RWPE2 (cell line): Measurements from ENCODE around the gene AEBP1.

Experiments
- ATAC-seq: fragments of 200-7000 bp; cut with Tn5 transposase; 3 replicates; pipeline ENCODE4 v1.9.1; 2021; ENCODE audit warnings: low read depth
- DNase-seq: peaks from one replicate; pipeline ENCODE4 v3.0.0-alpha.2; 2020; ENCODE audit warnings: low spot score
- H3K27ac ChIP-seq: fragments of 450-650 bp; 2 replicates; pipeline ENCODE4 v1.5.1; 2017; ENCODE audit warnings: mild to moderate bottlenecking; ENCODE audit not compliant: poor library complexity, severe bottlenecking
- H3K27me3 ChIP-seq: fragments of 250-450 bp; sonication (Bioruptor Pico); 2 replicates; pipeline ENCODE4 v1.5.1; 2021; ENCODE audit warnings: mild to moderate bottlenecking, moderate library complexity; ENCODE audit not compliant: insufficient read depth, poor library complexity, severe bottlenecking
- H3K36me3 ChIP-seq: fragments of 250-450 bp; sonication (Bioruptor Pico); 2 replicates; pipeline ENCODE4 v1.5.1; 2020; ENCODE audit warnings: low read depth, mild to moderate bottlenecking, moderate library complexity
- H3K4me1 ChIP-seq: fragments of 250-450 bp; sonication (Bioruptor Pico); 2 replicates; pipeline ENCODE4 v1.5.1; 2021; ENCODE audit warnings: mild to moderate bottlenecking, moderate library complexity; ENCODE audit not compliant: insufficient read depth, poor library complexity, severe bottlenecking
- H3K4me3 ChIP-seq: fragments of 250-450 bp; sonication (Bioruptor Pico); 2 replicates; pipeline ENCODE4 v1.5.1; 2021; ENCODE audit warnings: mild to moderate bottlenecking, moderate library complexity; ENCODE audit not compliant: severe bottlenecking
- H3K9me3 ChIP-seq: fragments of 250-450 bp; sonication (Bioruptor Pico); 2 replicates; pipeline ENCODE4 v1.5.1; 2021; ENCODE audit warnings: mild to moderate bottlenecking, moderate library complexity; ENCODE audit not compliant: severe bottlenecking
- CTCF ChIP-seq: fragments of 450-650 bp; IDR thresholded peaks from one replicate; pipeline ENCODE4 v1.5.1; 2017; ENCODE audit warnings: mild to moderate bottlenecking, moderate library complexity; ENCODE audit not compliant: poor library complexity, severe bottlenecking

Gene AEBP1

GRCh38 chr7:44149571-44150465 is 45.7 kb downstream of the AEBP1 start:
- H3K4me1 ChIP-seq = no peaks in the 10 kb centered on the region
- H3K36me3 ChIP-seq = no peaks in the 10 kb centered on the region
- DNase-seq (no peak), ATAC-seq (no peak)
- no peaks in the 10 kb centered on the region for H3K9me3 ChIP-seq
- no peak overlapping the region for H3K27ac ChIP-seq
- no peak for TF ChIP-seq CTCF
- no peak overlapping the region for H3K4me3 ChIP-seq
- H3K27me3 ChIP-seq = no peaks in the 10 kb centered on the region

- Histone ChIP-seq H3K36me3 (no peaks in the 10 kb centered on the region), H3K4me1 (no peaks in the 10 kb centered on the region), H3K27me3 (no peaks in the 10 kb centered on the region), H3K27ac (no peak overlapping the region), H3K4me3 (no peak overlapping the region), H3K9me3 (no peaks in the 10 kb centered on the region)
- ATAC-seq = no peak
- DNase-seq = no peak
- TF ChIP-seq CTCF = no peak
These were observed 46.3 kb downstream of the AEBP1 start for GRCh38 chr7:44150466-44150832.

- TF ChIP-seq CTCF = no peak
- Histone ChIP-seq H3K4me1 (no peaks in the 10 kb centered on the region), H3K36me3 (no peaks in the 10 kb centered on the region), H3K27me3 (no peaks in the 10 kb centered on the region), H3K9me3 (no peaks in the 10 kb centered on the region), H3K27ac (no peak overlapping the region), H3K4me3 (no peak overlapping the region)
- no peak for ATAC-seq
- DNase-seq = no peak
These were observed 47.1 kb downstream of the AEBP1 start for GRCh38 chr7:44150966-44151941.

GRCh38 chr7:44151956-44152355 is 47.8 kb downstream of the AEBP1 start:
- Histone ChIP-seq H3K9me3 (no peaks in the 10 kb centered on the region), H3K4me3 (no peak overlapping the region), H3K27me3 (no peaks in the 10 kb centered on the region), H3K4me1 (no peaks in the 10 kb centered on the region), H3K36me3 (no peaks in the 10 kb centered on the region), H3K27ac (no peak overlapping the region)
- no peak for DNase-seq
- ATAC-seq = no peak
- no peak for TF ChIP-seq CTCF
